Suprapubic skin (tissue), 4 donors: Measurements from ENCODE around the gene PTPRD.

Source experiments
- CTCF ChIP-seq, 2 donors: fragments of 200-600 bp in 1 of 2; fragments of 450-650 bp in 1 of 2; sonication (generic) in 1 of 2; IDR thresholded peaks; one replicate each; pipeline ENCODE4 v1.5.1; 2016 to 2019; ENCODE audit warnings: antibody characterized with exemption in 2 of 2, mild to moderate bottlenecking in 1 of 2, moderate library complexity in 1 of 2
- EP300 ChIP-seq: sonication (generic); formaldehyde crosslinking; IDR thresholded peaks from one replicate; pipeline ENCODE4 v1.6.1; 2017; ENCODE audit warnings: antibody characterized with exemption
- POLR2A ChIP-seq, 2 donors: fragments of 450-650 bp; IDR thresholded peaks; one replicate each; pipeline ENCODE4 v1.6.1; 2017; ENCODE audit warnings: antibody characterized with exemption in 2 of 2, mild to moderate bottlenecking in 2 of 2, moderate library complexity in 2 of 2
- POLR2AphosphoS5 ChIP-seq, 3 donors: sonication (generic); formaldehyde crosslinking; IDR thresholded peaks; one replicate each; pipeline ENCODE4 v1.6.1; 2017; ENCODE audit warnings: antibody characterized with exemption in 3 of 3

- TF ChIP-seq CTCF (IDR thresholded peaks at IDR 0.05): no peak
- TF ChIP-seq POLR2AphosphoS5 (IDR thresholded peaks at IDR 0.05): no peak
- TF ChIP-seq POLR2A (IDR thresholded peaks at IDR 0.05): no peak
- TF ChIP-seq EP300: no peak
Measured at GRCh38 chr9:9679433-9679832, 933.4 kb downstream of the PTPRD start.
